22Rv1 (cell line): Measurements from ENCODE around the gene SLC23A2.

Source experiments
- H3K27ac ChIP-seq: fragments of 450-650 bp; 2 replicates; pipeline ENCODE4 v1.5.1; 2017
- CTCF ChIP-seq: fragments of 450-650 bp; IDR thresholded peaks from 2 replicates; pipeline ENCODE4 v1.5.1; 2017; ENCODE audit warnings: mild to moderate bottlenecking
- ZFX ChIP-seq: fragments of 450-650 bp; IDR thresholded peaks from 2 replicates; pipeline ENCODE4 v1.6.1; 2017; ENCODE audit warnings: antibody characterized with exemption, borderline replicate concordance

Gene SLC23A2

DNA sequence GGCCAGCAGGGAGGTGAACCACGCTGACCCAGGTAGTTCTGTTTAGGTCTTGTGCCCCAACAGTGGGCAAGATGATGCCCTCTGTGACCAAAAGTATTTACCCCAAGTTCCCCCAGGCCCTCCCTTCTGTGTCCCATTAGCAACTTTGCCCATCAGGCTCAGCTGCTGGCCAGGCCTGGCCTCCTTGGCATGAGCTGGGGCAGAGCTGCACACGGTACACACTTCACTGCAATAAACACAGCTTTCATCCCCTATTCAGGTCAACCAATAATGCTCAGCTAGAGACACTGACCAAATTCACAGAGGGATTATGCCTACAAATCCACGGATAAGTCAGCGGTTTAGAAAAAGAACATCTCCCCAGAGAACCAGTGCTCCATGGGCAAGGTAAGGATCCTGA lies 103.7 kb downstream of the SLC23A2 start:
- TF ChIP-seq ZFX (no peak), CTCF (no peak)
- H3K27ac ChIP-seq = no peak overlapping the region

DNA sequence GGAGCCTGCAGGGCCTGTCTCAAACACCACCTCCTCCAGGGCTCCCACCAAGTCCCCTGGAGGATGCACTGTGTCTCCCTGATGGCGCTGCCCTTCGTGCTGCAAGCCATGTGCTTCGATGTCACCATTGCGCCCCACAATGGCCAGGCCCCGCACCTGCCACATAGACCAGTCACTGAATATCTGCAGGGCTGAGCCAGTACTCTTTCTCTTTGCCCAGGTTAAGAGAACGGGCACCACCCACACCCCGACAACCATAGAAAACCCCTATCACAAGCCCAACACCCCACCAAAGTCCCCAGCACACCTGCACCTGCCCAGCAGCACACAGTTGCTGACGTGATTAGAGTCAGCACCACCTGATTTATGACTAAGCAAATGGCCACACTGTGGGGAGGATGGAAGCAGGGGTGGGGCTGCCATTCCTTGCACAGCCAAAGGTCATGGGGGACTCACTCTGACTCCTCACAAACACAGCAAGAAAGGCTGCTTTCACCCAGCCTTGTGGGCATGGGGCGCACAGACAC lies 104.3 kb downstream of the SLC23A2 start:
- TF ChIP-seq ZFX = no peak
- no peak for TF ChIP-seq CTCF
- H3K27ac ChIP-seq = no peak overlapping the region

DNA sequence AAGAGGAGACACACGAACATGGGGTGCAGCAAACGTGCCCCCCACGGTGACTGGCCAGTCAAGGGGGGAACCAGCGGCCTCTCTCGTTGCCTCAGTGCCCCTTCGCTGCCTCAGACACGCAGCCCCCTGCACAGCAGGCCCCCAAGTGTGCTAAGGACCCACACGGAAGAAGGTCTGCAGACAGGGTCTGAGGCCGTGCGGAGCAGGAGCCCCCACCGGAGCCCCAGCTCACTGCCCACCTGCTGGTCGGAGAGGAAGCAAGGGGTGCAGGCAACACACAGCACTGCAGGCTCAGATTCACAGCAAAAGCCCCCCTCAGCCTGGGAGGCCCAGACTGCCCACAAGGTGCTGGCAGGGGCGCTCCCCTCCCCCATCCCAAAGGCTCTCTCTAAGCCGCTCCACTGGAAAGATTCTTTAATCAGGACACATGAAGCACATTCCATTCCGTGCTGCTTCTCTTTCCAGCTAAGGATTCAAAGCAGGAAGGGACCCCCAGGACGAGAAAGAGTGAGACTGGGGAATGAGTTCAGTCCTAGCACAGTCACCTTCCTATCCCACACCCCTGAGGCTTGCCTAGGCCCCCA lies 105.1 kb downstream of the SLC23A2 start:
- TF ChIP-seq ZFX = no peak
- no peak for TF ChIP-seq CTCF
- H3K27ac ChIP-seq = no peak overlapping the region

- no peak overlapping the region for H3K27ac ChIP-seq
- no peak for TF ChIP-seq ZFX
- no peak for TF ChIP-seq CTCF
These were observed 106.3 kb downstream of the SLC23A2 start for GRCh38 chr20:4894981-4895381.

DNA sequence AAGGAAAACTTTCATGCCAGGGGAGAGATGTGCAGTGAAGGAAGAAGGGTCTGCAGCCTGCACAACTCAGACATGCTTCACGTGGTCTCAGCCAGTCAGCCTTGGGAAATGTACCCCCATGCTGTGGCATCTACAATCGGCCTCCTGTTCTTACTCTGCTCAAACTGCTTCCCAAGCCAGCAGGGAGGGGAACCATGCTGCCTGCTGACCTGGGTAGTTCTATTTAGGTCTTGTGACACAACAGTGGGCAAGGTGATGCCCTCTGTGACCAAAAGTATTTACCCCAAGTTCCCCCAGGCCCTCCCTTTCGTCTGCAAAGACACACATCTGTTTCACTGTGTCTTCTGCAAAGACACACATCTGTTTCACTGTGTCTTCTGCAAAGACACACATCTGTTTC lies 106.9 kb downstream of the SLC23A2 start:
- H3K27ac ChIP-seq = no peak overlapping the region
- no peak for TF ChIP-seq ZFX

DNA sequence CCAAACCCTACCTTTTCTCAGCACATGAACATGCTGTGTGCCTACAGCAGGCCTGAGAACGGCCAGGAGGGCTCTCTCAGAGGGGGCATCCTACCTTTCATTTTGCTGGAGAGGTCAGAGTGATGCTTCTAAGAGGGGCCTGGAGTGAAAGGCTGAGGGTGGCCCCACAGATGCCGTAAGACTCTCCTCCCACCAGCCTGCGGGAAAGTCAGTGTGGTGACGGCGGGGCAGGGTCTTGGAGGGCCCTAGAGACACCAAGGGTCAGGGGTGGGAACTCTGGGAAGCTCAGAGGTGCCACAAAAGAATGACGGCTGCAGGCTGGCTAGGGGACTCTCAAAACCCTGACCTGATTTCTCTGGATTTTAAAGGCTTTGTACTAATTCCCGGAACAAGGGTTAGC lies 107.6 kb downstream of the SLC23A2 start:
- H3K27ac ChIP-seq = no peak overlapping the region
- TF ChIP-seq CTCF = no peak
- TF ChIP-seq ZFX = no peak

DNA sequence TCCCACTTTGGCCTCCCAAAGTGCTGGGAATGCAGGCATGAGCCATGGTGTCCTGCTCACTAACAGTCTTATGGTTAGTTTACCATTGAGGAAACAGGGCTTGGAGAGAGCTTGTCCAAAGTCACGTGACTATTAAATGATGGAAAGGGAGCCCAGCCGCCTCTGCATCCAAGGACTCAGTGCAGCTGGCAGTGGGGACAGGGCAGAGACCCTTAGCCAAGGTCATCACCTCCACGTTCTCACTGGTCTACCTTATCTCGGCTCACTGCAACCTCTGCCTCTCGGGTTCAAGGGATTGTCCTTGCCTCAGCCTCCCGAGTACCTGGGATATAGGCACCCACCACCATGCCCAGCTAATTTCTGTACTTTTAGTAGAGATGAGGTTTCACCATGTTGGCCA lies 109.3 kb downstream of the SLC23A2 start:
- H3K27ac ChIP-seq = no peak overlapping the region
- TF ChIP-seq ZFX = no peak
- TF ChIP-seq CTCF = no peak
